ENCODE data around the gene TAF4.

DNA sequence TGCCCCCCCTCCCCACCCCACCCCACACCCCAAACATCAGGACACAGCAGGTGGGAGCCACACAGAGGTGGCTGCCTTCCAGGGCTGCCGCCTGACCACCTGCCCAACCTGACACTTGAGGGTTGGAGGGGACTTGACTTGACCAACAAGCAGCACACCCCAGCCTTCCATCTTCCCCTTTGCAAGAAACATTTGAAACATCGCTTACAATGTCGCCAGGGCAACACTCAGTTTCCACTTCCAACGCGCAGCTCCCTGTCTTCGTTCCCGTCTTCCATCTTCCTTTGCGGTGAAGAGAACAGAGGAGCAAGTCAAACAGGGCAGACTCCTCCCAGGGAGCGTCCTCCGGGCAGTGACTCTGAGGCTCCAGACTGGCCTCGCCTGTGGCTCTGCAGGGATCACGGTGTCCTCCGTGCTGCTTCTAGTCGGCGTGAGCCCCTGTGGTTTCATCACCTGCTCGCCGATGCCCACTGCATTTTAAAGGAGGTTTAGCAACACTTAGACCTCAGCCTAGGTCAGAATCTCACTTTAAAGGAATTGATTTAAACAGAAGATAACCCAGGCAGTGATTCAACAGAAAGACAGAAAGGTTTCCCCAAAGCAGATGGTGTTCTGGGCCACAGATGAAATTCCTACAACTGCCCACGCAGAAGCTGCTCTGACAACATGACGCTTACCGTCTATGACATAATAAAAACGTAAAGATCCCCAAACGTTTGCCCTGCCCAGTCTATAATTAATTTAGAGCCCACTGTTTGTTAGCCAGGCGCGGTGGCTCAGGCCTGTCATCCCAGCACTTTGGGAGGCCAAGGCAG, 130.8 kb downstream of the TAF4 start:
- TF ChIP-seq POLR2A (IDR thresholded peaks at IDR 0.05) (no peak), POLR2AphosphoS5 (IDR thresholded peaks at IDR 0.05; ENCODE audit: insufficient read depth in 1 of 2, low read depth in 1 of 2) (no peak)
- TF ChIP-seq, protein P1, sequence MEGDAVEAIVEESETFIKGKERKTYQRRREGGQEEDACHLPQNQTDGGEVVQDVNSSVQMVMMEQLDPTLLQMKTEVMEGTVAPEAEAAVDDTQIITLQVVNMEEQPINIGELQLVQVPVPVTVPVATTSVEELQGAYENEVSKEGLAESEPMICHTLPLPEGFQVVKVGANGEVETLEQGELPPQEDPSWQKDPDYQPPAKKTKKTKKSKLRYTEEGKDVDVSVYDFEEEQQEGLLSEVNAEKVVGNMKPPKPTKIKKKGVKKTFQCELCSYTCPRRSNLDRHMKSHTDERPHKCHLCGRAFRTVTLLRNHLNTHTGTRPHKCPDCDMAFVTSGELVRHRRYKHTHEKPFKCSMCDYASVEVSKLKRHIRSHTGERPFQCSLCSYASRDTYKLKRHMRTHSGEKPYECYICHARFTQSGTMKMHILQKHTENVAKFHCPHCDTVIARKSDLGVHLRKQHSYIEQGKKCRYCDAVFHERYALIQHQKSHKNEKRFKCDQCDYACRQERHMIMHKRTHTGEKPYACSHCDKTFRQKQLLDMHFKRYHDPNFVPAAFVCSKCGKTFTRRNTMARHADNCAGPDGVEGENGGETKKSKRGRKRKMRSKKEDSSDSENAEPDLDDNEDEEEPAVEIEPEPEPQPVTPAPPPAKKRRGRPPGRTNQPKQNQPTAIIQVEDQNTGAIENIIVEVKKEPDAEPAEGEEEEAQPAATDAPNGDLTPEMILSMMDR (IDR thresholded peaks at IDR 0.05): no peak

All from vagina (tissue), 2 donors.